HEK293T (cell line): ENCODE data around the gene DNAJC6.
"Not testable (repeated sequence)": the region's sequence is repeated elsewhere in the genome, so short reads cannot be mapped to it uniquely, and the experiment has no call there.

Experiments used
- CTCF ChIA-PET: fragments of 350-600 bp; formaldehyde crosslinking; extraction: SDS; loops from one replicate; lab custom pipeline; 2021; ENCODE audit warnings: antibody characterized with exemption, inconsistent platforms; lab: Yijun Ruan, JAX
- POLR2A ChIA-PET: fragments of 350-600 bp; formaldehyde crosslinking; extraction: SDS; loops from one replicate; lab custom pipeline; 2020; ENCODE audit warnings: antibody characterized with exemption, inconsistent platforms; lab: Yijun Ruan, JAX
- DNase-seq: peaks from one replicate; pipeline ENCODE4 v3.0.0; 2012; ENCODE audit warnings: mixed read lengths; ENCODE audit errors: extremely low spot score
- ARNT ChIP-seq: fragments of 450-650 bp; IDR thresholded peaks from 2 replicates; pipeline ENCODE4 v1.6.1; 2017; ENCODE audit warnings: mild to moderate bottlenecking
- BHLHE40 ChIP-seq: fragments of 450-650 bp; IDR thresholded peaks from 2 replicates; pipeline ENCODE4 v1.6.1; 2016; ENCODE audit warnings: mild to moderate bottlenecking, moderate library complexity, borderline replicate concordance
- CTBP1 ChIP-seq: fragments of 450-650 bp; IDR thresholded peaks from 2 replicates; pipeline ENCODE4 v1.6.1; 2016; ENCODE audit warnings: borderline replicate concordance
- ELF4 ChIP-seq: fragments of 450-650 bp; IDR thresholded peaks from 2 replicates; pipeline ENCODE4 v1.6.1; 2017; ENCODE audit warnings: antibody characterized with exemption
- FOXA1 ChIP-seq: fragments of 450-650 bp; IDR thresholded peaks from 2 replicates; pipeline ENCODE4 v1.6.1; 2016; ENCODE audit warnings: mild to moderate bottlenecking
- FOXK2 ChIP-seq: fragments of 450-650 bp; IDR thresholded peaks from 2 replicates; pipeline ENCODE4 v1.6.1; 2016; ENCODE audit warnings: mild to moderate bottlenecking
- FOXM1 ChIP-seq: fragments of 450-650 bp; IDR thresholded peaks from 2 replicates; pipeline ENCODE4 v1.6.1; 2017; ENCODE audit warnings: mild to moderate bottlenecking, borderline replicate concordance
- HDGF ChIP-seq: fragments of 450-650 bp; IDR thresholded peaks from 2 replicates; pipeline ENCODE4 v1.6.1; 2017; ENCODE audit warnings: antibody characterized with exemption, borderline replicate concordance
- L3MBTL2 ChIP-seq: fragments of 450-650 bp; conservative IDR thresholded peaks from 2 replicates; pipeline ENCODE4 v1.6.1; 2016; ENCODE audit warnings: mild to moderate bottlenecking
- LEF1 ChIP-seq: fragments of 450-650 bp; IDR thresholded peaks from 2 replicates; pipeline ENCODE4 v1.6.1; 2017; ENCODE audit warnings: mild to moderate bottlenecking, borderline replicate concordance
- NFRKB ChIP-seq: fragments of 450-650 bp; IDR thresholded peaks from 2 replicates; pipeline ENCODE4 v1.6.1; 2016; ENCODE audit warnings: mild to moderate bottlenecking, moderate library complexity
- PKNOX1 ChIP-seq: fragments of 450-650 bp; IDR thresholded peaks from 2 replicates; pipeline ENCODE4 v1.6.1; 2016
- SP1 ChIP-seq: fragments of 450-650 bp; IDR thresholded peaks from 2 replicates; pipeline ENCODE4 v1.6.1; 2017
- SUZ12 ChIP-seq: fragments of 450-650 bp; IDR thresholded peaks from 2 replicates; pipeline ENCODE4 v1.6.1; 2016; ENCODE audit warnings: mild to moderate bottlenecking
- TARDBP ChIP-seq: fragments of 450-650 bp; IDR thresholded peaks from 2 replicates; pipeline ENCODE4 v1.6.1; 2016
- ZNF384 ChIP-seq: fragments of 450-650 bp; IDR thresholded peaks from 2 replicates; pipeline ENCODE4 v1.6.1; 2016

DNAJC6 gene

DNA sequence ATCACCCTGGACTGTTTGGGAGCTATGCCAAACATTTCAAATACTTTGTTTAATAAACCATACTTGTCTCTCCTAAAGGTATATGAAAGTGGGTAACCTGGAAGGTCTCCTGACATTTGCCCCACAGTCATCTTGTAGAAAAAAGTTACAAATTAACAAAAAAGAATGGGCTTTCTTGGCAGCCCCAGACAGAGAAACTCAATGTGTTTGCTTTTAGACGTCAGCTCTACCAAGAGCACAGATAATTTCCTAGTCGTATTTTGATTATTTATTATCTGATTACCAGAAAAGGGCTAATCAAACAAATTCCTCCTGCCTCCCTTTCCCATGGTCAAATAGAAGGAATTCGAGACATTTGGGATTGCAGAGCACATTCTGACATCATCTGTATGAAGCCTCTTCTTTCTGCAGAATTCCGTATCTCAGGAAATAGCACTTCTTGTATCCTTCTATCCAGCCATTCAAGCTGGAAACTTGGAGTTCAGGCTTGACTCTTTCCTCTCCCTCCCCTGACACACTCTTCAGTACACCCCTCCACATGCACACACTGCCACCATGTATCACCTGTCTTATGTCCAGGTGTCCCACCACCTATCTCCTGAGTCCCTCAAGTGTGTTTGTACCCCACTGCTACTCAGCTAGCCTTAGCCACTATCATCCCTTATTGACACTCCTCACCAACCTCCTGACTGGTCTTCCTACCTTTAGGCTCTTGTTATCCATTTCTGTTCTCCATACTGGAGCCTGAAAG, 68.3 kb downstream of the DNAJC6 start:
- CTCF ChIA-PET, result no interaction called here
- no peak for DNase-seq
- TF ChIP-seq SUZ12 (no peak), FOXA1 (no peak), SP1 (no peak), BHLHE40 (no peak), LEF1 (no peak), TARDBP (no peak), FOXM1 (no peak), CTBP1 (no peak), L3MBTL2 (no peak), FOXK2 (no peak), PKNOX1 (no peak), NFRKB (no peak), ARNT (no peak), ZNF384 (no peak), HDGF (no peak), ELF4 (no peak)
- POLR2A ChIA-PET, result no interaction called here

DNA sequence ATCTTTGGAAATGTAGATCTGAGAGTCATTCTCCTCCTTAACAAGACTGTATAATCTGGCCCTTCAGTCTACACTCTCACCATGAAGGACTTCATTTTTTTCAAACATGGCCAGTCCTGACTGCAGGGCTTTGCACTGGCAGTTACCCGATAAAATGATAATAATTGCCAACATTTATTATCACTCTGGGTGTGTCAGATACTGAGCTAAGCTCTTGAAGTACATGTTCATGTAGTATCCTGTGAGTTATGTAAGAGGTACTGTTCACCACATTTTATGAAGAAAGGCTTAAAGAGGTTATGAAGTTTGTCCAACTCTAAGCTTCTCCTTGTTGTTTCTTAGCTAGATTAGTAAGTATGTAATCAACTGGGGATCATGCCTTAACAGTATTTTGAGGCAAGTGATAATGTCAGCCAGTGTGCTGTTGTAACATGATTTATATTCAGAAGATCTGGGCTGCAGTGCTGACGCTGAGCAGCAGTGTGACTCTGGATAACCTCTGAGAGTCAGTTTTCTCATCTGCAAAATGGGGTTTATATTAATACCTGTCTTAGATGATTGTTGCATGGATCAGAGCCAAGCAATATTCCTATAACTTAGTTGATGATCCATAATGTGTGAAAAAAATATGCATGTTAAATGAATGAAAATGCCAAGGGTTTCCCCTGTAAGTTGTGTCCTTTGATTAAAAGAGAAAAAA, 69.1 kb downstream of the DNAJC6 start:
- CTCF ChIA-PET, result no interaction called here
- DNase-seq, result no peak
- POLR2A ChIA-PET, result no interaction called here
- TF ChIP-seq PKNOX1 (no peak), ARNT (no peak), L3MBTL2 (no peak), CTBP1 (no peak), SUZ12 (no peak), ZNF384 (no peak), NFRKB (no peak), TARDBP (no peak)

- DNase-seq, CTCF ChIA-PET, POLR2A ChIA-PET: not testable (repeated sequence)
These were observed 75.1 kb downstream of the DNAJC6 start for GRCh38 chr1:65384426-65384825.

GRCh38 chr1:65386439-65386838, 77.1 kb downstream of the DNAJC6 start:
- no peak for TF ChIP-seq L3MBTL2
- no peak for TF ChIP-seq FOXM1
- TF ChIP-seq HDGF, result no peak
- TF ChIP-seq ARNT, result no peak
- no peak for TF ChIP-seq NFRKB
- TF ChIP-seq SP1, result no peak
- POLR2A ChIA-PET, result no interaction called here
- DNase-seq, result no peak
- CTCF ChIA-PET, result no interaction called here

- ChIA-PET CTCF (no interaction called here), POLR2A (no interaction called here)
- no peak for TF ChIP-seq HDGF
- TF ChIP-seq FOXK2, result no peak
- no peak for TF ChIP-seq LEF1
- no peak for TF ChIP-seq CTBP1
- TF ChIP-seq NFRKB, result no peak
- no peak for TF ChIP-seq ARNT
- no peak for TF ChIP-seq FOXM1
- no peak for TF ChIP-seq SUZ12
- no peak for TF ChIP-seq ZNF384
- TF ChIP-seq SP1, result no peak
- TF ChIP-seq ELF4, result no peak
- TF ChIP-seq BHLHE40, result no peak
- TF ChIP-seq TARDBP, result no peak
- no peak for TF ChIP-seq FOXA1
- no peak for TF ChIP-seq PKNOX1
- TF ChIP-seq L3MBTL2, result no peak
- no peak for DNase-seq
These were observed 78.5 kb downstream of the DNAJC6 start for GRCh38 chr1:65387821-65388220.

GRCh38 chr1:65388908-65389695, 79.8 kb downstream of the DNAJC6 start:
- ChIA-PET CTCF (no interaction called here), POLR2A (no interaction called here)
- no peak for TF ChIP-seq LEF1
- TF ChIP-seq ZNF384, result no peak
- no peak for TF ChIP-seq FOXA1
- TF ChIP-seq CTBP1, result no peak
- TF ChIP-seq BHLHE40, result no peak
- TF ChIP-seq ELF4, result no peak
- TF ChIP-seq SUZ12, result no peak
- no peak for TF ChIP-seq PKNOX1
- no peak for TF ChIP-seq TARDBP
- no peak for TF ChIP-seq FOXM1
- no peak for TF ChIP-seq FOXK2
- no peak for TF ChIP-seq L3MBTL2
- no peak for TF ChIP-seq NFRKB
- no peak for TF ChIP-seq HDGF
- no peak for TF ChIP-seq ARNT
- no peak for DNase-seq
